ENCODE results near the gene SERP2. TPM values are rescaled to one million over a fixed set of nuclear protein-coding genes. Genes with fewer than 3 reads are reported as not detected.

The SERP2 gene
- total RNA-seq, 4 donors from 2014 or later: 5.8 to 9.5 (median 7.4) TPM

- Histone ChIP-seq H3K9me3 (no peaks in the 10 kb centered on the region), H3K27ac (replicated peaks in 1 of 4) (no peak overlapping the region), H3K27me3 (no peaks in the 10 kb centered on the region), H3K36me3 (no peaks in the 10 kb centered on the region), H3K4me1 (no peaks in the 10 kb centered on the region), H3K4me3 (no peak overlapping the region)
- intact Hi-C loops (cut with DNase I): no loop called here
- TF ChIP-seq POLR2AphosphoS5 (IDR thresholded peaks at IDR 0.05) (no peak), CTCF (IDR thresholded peaks at IDR 0.05) (no peak), POLR2A (IDR thresholded peaks at IDR 0.05; ENCODE audit: low read depth) (no peak), EP300 (IDR thresholded peaks at IDR 0.05) (no peak)
- 94% methylated on average over 26 of the region's 26 CpGs for WGBS
- no peak for DNase-seq (ENCODE audit: extremely low spot score)
These were observed 41.1 kb downstream of the SERP2 start for GRCh38 chr13:44414716-44415115.

- no peaks in the 10 kb centered on the region for H3K36me3 ChIP-seq
- H3K27me3 ChIP-seq: no peaks in the 10 kb centered on the region
- TF ChIP-seq CTCF (IDR thresholded peaks at IDR 0.05) (no peak), POLR2AphosphoS5 (IDR thresholded peaks at IDR 0.05) (no peak)
- no peak for DNase-seq (ENCODE audit: extremely low spot score)
- H3K9me3 ChIP-seq: no peaks in the 10 kb centered on the region
- intact Hi-C loops (cut with DNase I): no loop called here
- H3K4me3 ChIP-seq: no peak overlapping the region
- no peak overlapping the region for H3K27ac ChIP-seq (replicated peaks in 1 of 4)
- H3K4me1 ChIP-seq: no peaks in the 10 kb centered on the region
- 85% methylated on average over 15 of the region's 15 CpGs for WGBS
These were observed 42.2 kb downstream of the SERP2 start for GRCh38 chr13:44415815-44416214.

GRCh38 chr13:44416301-44416700 is 42.7 kb downstream of the SERP2 start:
- Histone ChIP-seq H3K36me3 (no peaks in the 10 kb centered on the region), H3K9me3 (no peaks in the 10 kb centered on the region), H3K27ac (replicated peaks in 1 of 4) (no peak overlapping the region), H3K4me1 (no peaks in the 10 kb centered on the region), H3K4me3 (no peak overlapping the region), H3K27me3 (no peaks in the 10 kb centered on the region)
- intact Hi-C loops (cut with DNase I): no loop called here
- TF ChIP-seq EP300 (IDR thresholded peaks at IDR 0.05): no peak
- TF ChIP-seq POLR2A (IDR thresholded peaks at IDR 0.05; ENCODE audit: low read depth): no peak
- TF ChIP-seq CTCF (IDR thresholded peaks at IDR 0.05): no peak
- no peak for TF ChIP-seq POLR2AphosphoS5 (IDR thresholded peaks at IDR 0.05)
- no peak for DNase-seq (ENCODE audit: extremely low spot score)
- 78% methylated on average over 10 of the region's 10 CpGs for WGBS

GRCh38 chr13:44416744-44417143 is 43.1 kb downstream of the SERP2 start:
- Histone ChIP-seq H3K4me3 (no peak overlapping the region), H3K27ac (replicated peaks in 1 of 4) (no peak overlapping the region), H3K36me3 (no peaks in the 10 kb centered on the region), H3K27me3 (no peaks in the 10 kb centered on the region), H3K9me3 (no peaks in the 10 kb centered on the region), H3K4me1 (no peaks in the 10 kb centered on the region)
- 89% methylated on average over 6 of the region's 6 CpGs for WGBS
- TF ChIP-seq POLR2A (IDR thresholded peaks at IDR 0.05; ENCODE audit: low read depth): no peak
- TF ChIP-seq POLR2AphosphoS5 (IDR thresholded peaks at IDR 0.05): no peak
- TF ChIP-seq EP300 (IDR thresholded peaks at IDR 0.05): no peak
- TF ChIP-seq CTCF (IDR thresholded peaks at IDR 0.05): no peak
- DNase-seq (ENCODE audit: extremely low spot score): no peak
- intact Hi-C loops (cut with DNase I): no loop called here

- Histone ChIP-seq H3K27me3 (no peaks in the 10 kb centered on the region), H3K9me3 (no peaks in the 10 kb centered on the region), H3K36me3 (no peaks in the 10 kb centered on the region), H3K27ac (replicated peaks in 1 of 4) (no peak overlapping the region), H3K4me1 (no peaks in the 10 kb centered on the region), H3K4me3 (no peak overlapping the region)
- TF ChIP-seq EP300 (IDR thresholded peaks at IDR 0.05) (no peak), CTCF (IDR thresholded peaks at IDR 0.05) (no peak), POLR2A (IDR thresholded peaks at IDR 0.05; ENCODE audit: low read depth) (no peak), POLR2AphosphoS5 (IDR thresholded peaks at IDR 0.05) (no peak)
- no peak for DNase-seq (ENCODE audit: extremely low spot score)
- WGBS: 87% methylated on average over 8 of the region's 8 CpGs
- intact Hi-C loops (cut with DNase I): no loop called here
These were observed 43.8 kb downstream of the SERP2 start for GRCh38 chr13:44417446-44417845.

Data from esophagus muscularis mucosa (tissue), 4 donors.